ENCODE results near the gene ELAVL4.

Gene ELAVL4

GRCh38 chr1:50112193-50112592 lies 3.5 kb downstream of the ELAVL4 start:
- no peak overlapping the region for H3K4me3 ChIP-seq (ENCODE audit: low read length, poor library complexity, severe bottlenecking)
- no peaks in the 10 kb centered on the region for H3K27me3 ChIP-seq (ENCODE audit: insufficient read depth, low read length, poor library complexity, severe bottlenecking)
- H3K4me1 ChIP-seq (ENCODE audit: insufficient read depth, low read length, poor library complexity, severe bottlenecking), result peaks cover 6% of the 10 kb centered on the region
- H4K20me1 ChIP-seq (ENCODE audit: insufficient read depth, low read length, poor library complexity, severe bottlenecking), result no peaks in the 10 kb centered on the region
- TF ChIP-seq EZH2phosphoT487 (IDR thresholded peaks at IDR 0.05; ENCODE audit: borderline replicate concordance) (no peak), CTCF (conservative IDR thresholded peaks at IDR 0.05; ENCODE audit: low read length) (no peak)
- no peaks in the 10 kb centered on the region for H3K79me2 ChIP-seq (ENCODE audit: insufficient read depth, low read length)
- no peak overlapping the region for H3K4me2 ChIP-seq (ENCODE audit: low read depth, low read length, poor library complexity, severe bottlenecking)
- no peak overlapping the region for H2AFZ ChIP-seq (ENCODE audit: low read length)
- no peak overlapping the region for H3K9ac ChIP-seq (ENCODE audit: low read depth, low read length, poor library complexity, severe bottlenecking)
- no peaks in the 10 kb centered on the region for H3K36me3 ChIP-seq (ENCODE audit: insufficient read depth, low read length)
- no peaks in the 10 kb centered on the region for H3K9me3 ChIP-seq (ENCODE audit: insufficient read depth, low read depth, low read length)
- no peaks in the 10 kb centered on the region for H3F3A ChIP-seq (ENCODE audit: low read depth)
- no peaks in the 10 kb centered on the region for H3K9me2 ChIP-seq (replicated peaks; ENCODE audit: low read depth, low read length)

DNA sequence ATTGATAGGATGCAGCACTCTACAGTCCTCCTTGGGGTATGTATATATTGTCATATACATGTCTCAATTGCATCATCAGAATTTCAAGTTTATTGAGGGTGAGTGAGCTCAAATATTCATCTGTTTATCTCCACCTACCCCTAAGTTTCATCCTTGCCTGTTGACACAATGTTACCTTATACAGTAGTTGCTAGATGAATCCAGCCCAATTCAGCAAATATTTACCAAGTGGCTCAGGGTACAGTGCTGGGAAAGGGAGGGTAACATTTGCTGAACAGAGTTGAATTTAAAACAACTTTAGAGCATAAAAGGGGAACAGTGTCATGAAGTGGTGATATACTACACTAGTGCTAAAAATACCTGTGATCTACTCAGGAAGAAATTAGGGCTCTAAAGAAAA lies 14.4 kb downstream of the ELAVL4 start:
- no peaks in the 10 kb centered on the region for H3K9me3 ChIP-seq (ENCODE audit: insufficient read depth, low read depth, low read length)
- H3F3A ChIP-seq (ENCODE audit: low read depth), result no peaks in the 10 kb centered on the region
- no peak overlapping the region for H3K4me2 ChIP-seq (ENCODE audit: low read depth, low read length, poor library complexity, severe bottlenecking)
- no peaks in the 10 kb centered on the region for H3K27me3 ChIP-seq (ENCODE audit: insufficient read depth, low read length, poor library complexity, severe bottlenecking)
- TF ChIP-seq EZH2phosphoT487 (IDR thresholded peaks at IDR 0.05; ENCODE audit: borderline replicate concordance) (no peak), CTCF (conservative IDR thresholded peaks at IDR 0.05; ENCODE audit: low read length) (no peak)
- no peaks in the 10 kb centered on the region for H3K79me2 ChIP-seq (ENCODE audit: insufficient read depth, low read length)
- no peaks in the 10 kb centered on the region for H3K36me3 ChIP-seq (ENCODE audit: insufficient read depth, low read length)
- H3K9ac ChIP-seq (ENCODE audit: low read depth, low read length, poor library complexity, severe bottlenecking), result no peak overlapping the region
- no peaks in the 10 kb centered on the region for H3K4me1 ChIP-seq (ENCODE audit: insufficient read depth, low read length, poor library complexity, severe bottlenecking)
- no peak overlapping the region for H3K4me3 ChIP-seq (ENCODE audit: low read length, poor library complexity, severe bottlenecking)
- no peaks in the 10 kb centered on the region for H3K9me2 ChIP-seq (replicated peaks; ENCODE audit: low read depth, low read length)
- H2AFZ ChIP-seq (ENCODE audit: low read length), result no peak overlapping the region
- no peaks in the 10 kb centered on the region for H4K20me1 ChIP-seq (ENCODE audit: insufficient read depth, low read length, poor library complexity, severe bottlenecking)

DNA sequence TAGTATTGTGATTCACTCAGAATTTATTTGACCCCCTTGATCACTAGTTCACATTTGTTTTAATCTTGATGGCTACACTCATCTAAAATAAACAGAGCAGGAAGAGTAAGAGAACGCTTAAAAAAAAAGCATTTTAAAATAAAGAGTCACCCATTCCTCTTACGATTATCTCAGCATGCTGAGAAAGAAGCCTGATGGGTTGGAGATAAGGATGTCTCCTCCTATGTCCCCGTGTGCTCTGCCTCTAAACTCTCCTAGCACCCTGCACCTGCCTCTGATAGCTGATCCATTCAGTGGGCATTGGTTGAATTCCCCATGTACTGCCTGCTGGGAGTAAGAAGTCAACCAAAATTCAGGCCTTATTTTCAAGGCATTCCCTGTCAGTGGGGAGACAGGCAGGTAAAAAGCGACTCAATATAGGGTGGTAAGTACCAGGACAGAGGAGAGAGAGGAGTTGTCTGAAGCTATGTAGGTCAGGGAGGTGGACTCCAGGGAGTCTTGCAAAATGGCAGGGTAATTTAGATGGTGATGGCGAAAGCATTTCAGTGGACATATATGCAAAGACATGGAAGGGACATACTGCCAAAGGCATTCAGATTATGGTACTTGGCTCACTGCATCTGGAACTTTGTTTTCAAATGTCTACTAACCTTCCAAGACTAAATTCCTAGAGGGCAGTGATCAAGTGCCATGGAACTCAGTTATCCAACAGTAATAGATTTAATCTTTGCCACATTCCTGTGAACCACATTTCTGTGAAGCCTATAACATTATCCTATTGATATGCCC lies 18.4 kb downstream of the ELAVL4 start:
- no peaks in the 10 kb centered on the region for H3K79me2 ChIP-seq (ENCODE audit: insufficient read depth, low read length)
- H3K4me3 ChIP-seq (ENCODE audit: low read length, poor library complexity, severe bottlenecking), result no peak overlapping the region
- H3K9me2 ChIP-seq (replicated peaks; ENCODE audit: low read depth, low read length), result no peaks in the 10 kb centered on the region
- H3F3A ChIP-seq (ENCODE audit: low read depth), result no peaks in the 10 kb centered on the region
- H3K4me2 ChIP-seq (ENCODE audit: low read depth, low read length, poor library complexity, severe bottlenecking), result no peak overlapping the region
- TF ChIP-seq CTCF (conservative IDR thresholded peaks at IDR 0.05; ENCODE audit: low read length) (no peak), EZH2phosphoT487 (IDR thresholded peaks at IDR 0.05; ENCODE audit: borderline replicate concordance) (no peak)
- no peaks in the 10 kb centered on the region for H3K27me3 ChIP-seq (ENCODE audit: insufficient read depth, low read length, poor library complexity, severe bottlenecking)
- H3K4me1 ChIP-seq (ENCODE audit: insufficient read depth, low read length, poor library complexity, severe bottlenecking), result no peaks in the 10 kb centered on the region
- H2AFZ ChIP-seq (ENCODE audit: low read length), result no peak overlapping the region
- no peaks in the 10 kb centered on the region for H3K9me3 ChIP-seq (ENCODE audit: insufficient read depth, low read depth, low read length)
- no peak overlapping the region for H3K9ac ChIP-seq (ENCODE audit: low read depth, low read length, poor library complexity, severe bottlenecking)
- H4K20me1 ChIP-seq (ENCODE audit: insufficient read depth, low read length, poor library complexity, severe bottlenecking), result no peaks in the 10 kb centered on the region
- H3K36me3 ChIP-seq (ENCODE audit: insufficient read depth, low read length), result no peaks in the 10 kb centered on the region
